B cell (primary cell): ENCODE data around the gene SAMSN1.

Source experiments
- EZH2 ChIP-seq: IDR thresholded peaks from 2 replicates; pipeline ENCODE4 v1.6.1; 2012; ENCODE audit warnings: borderline replicate concordance, low read depth, mild to moderate bottlenecking, moderate library complexity, low read length; ENCODE audit not compliant: insufficient read depth, poor library complexity, severe bottlenecking
- TF ChIP-seq, protein P1 (sequence below): fragments of 200-600 bp; IDR thresholded peaks from one replicate; pipeline ENCODE4 v1.8.0; 2022; ENCODE audit warnings: antibody characterized with exemption, mild to moderate bottlenecking

GRCh38 chr21:14573244-14573643 lies 27.1 kb upstream of the SAMSN1 start:
- TF ChIP-seq, protein P1, sequence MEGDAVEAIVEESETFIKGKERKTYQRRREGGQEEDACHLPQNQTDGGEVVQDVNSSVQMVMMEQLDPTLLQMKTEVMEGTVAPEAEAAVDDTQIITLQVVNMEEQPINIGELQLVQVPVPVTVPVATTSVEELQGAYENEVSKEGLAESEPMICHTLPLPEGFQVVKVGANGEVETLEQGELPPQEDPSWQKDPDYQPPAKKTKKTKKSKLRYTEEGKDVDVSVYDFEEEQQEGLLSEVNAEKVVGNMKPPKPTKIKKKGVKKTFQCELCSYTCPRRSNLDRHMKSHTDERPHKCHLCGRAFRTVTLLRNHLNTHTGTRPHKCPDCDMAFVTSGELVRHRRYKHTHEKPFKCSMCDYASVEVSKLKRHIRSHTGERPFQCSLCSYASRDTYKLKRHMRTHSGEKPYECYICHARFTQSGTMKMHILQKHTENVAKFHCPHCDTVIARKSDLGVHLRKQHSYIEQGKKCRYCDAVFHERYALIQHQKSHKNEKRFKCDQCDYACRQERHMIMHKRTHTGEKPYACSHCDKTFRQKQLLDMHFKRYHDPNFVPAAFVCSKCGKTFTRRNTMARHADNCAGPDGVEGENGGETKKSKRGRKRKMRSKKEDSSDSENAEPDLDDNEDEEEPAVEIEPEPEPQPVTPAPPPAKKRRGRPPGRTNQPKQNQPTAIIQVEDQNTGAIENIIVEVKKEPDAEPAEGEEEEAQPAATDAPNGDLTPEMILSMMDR = no peak
- no peak for TF ChIP-seq EZH2
